Heart left ventricle (tissue), 16 donors: ENCODE data around the gene SCN4A. TPM values are rescaled to one million over a fixed set of nuclear protein-coding genes. Genes with fewer than 3 reads are reported as not detected.

Experiments used
- ATAC-seq, 4 donors: fragments of 200-7000 bp; cut with Tn5 transposase; one replicate each; pipeline ENCODE4 v1.9.1; 2020 to 2022; ENCODE audit warnings: moderate library complexity in 4 of 4, mild to moderate bottlenecking in 3 of 4, moderate number of reproducible peaks in 1 of 4
- DNase-seq, 5 donors: peaks; one replicate each; pipeline ENCODE4 v3.0.0-alpha.2; 2020
- H3K27ac ChIP-seq, 12 donors: fragments of 200-600 bp; sonication (generic) in 4 of 12; one replicate each; pipeline versions ENCODE4 v1.5.0 to v1.8.0; 2016 to 2022; ENCODE audit warnings: mild to moderate bottlenecking in 2 of 12
- H3K27me3 ChIP-seq, 9 donors: fragments of 200-600 bp; sonication (generic) in 2 of 9; one replicate each; pipeline versions ENCODE4 v1.5.1 to v1.8.0; 2016 to 2022; ENCODE audit warnings: mild to moderate bottlenecking in 3 of 9
- H3K36me3 ChIP-seq, 9 donors: fragments of 200-600 bp; sonication (generic) in 2 of 9; one replicate each; pipeline versions ENCODE4 v1.5.0 to v1.8.0; 2018 to 2022; ENCODE audit warnings: mild to moderate bottlenecking in 2 of 9
- H3K4me1 ChIP-seq, 12 donors: fragments of 200-600 bp; sonication (generic) in 4 of 12; one replicate each; pipeline versions ENCODE4 v1.5.0 to v1.8.0; 2016 to 2022; ENCODE audit warnings: mild to moderate bottlenecking in 3 of 12
- H3K4me3 ChIP-seq, 12 donors: fragments of 200-600 bp; sonication (generic) in 4 of 12; one replicate each; pipeline versions ENCODE4 v1.5.0 to v1.8.0; 2017 to 2022; ENCODE audit warnings: mild to moderate bottlenecking in 9 of 12, moderate library complexity in 4 of 12
- H3K9me3 ChIP-seq, 12 donors: fragments of 200-600 bp; sonication (generic) in 4 of 12; one replicate each; pipeline versions ENCODE4 v1.5.0 to v1.8.0; 2016 to 2022; ENCODE audit warnings: mild to moderate bottlenecking in 1 of 12
- CTCF ChIP-seq, 12 donors: fragments of 200-600 bp; sonication (generic) in 4 of 12; IDR thresholded peaks; one replicate each; pipeline versions ENCODE4 v1.5.0 to v1.8.0; 2018 to 2022; ENCODE audit warnings: antibody characterized with exemption in 12 of 12, mild to moderate bottlenecking in 5 of 12
- POLR2A ChIP-seq, 2 donors: fragments of 450-650 bp; IDR thresholded peaks; one replicate each; pipeline ENCODE4 v1.6.1; 2017; ENCODE audit warnings: antibody characterized with exemption in 2 of 2, mild to moderate bottlenecking in 2 of 2, moderate library complexity in 2 of 2
- WGBS, 4 donors: extraction: QIAGEN DNeasy Blood & Tissue Kit in 2 of 4; methylation state at CpG; one replicate each; pipeline versions ENCODE4 v1.1.5 to v1.1.7; 2013 to 2018; 5-methylcytosine and 5-hydroxymethylcytosine counted together
- intact Hi-C, 10 donors: fragments of 100-400 bp; cut with DNase I; formaldehyde crosslinking; loops; one replicate each; pipeline versions ENCODE4 v1.11.1 to v1.14.2; 2022
- polyA plus RNA-seq, 2 donors: library from polyadenylated mRNA; stranded (reverse); fragments of 200-250 nt; gene quantifications; one replicate each; pipeline ENCODE4 v1.2.3, GENCODE V29; 2013
- total RNA-seq, 9 donors: library from RNA; depleted of rRNA in 2 of 9; stranded (reverse); fragments of >200 nt in 2 of 9; fragmentation: NEBNext Ultra II Directional in 3 of 9; extraction: Animal tissue kit (Norgen Biotek cat#: 25700) in 3 of 9; gene quantifications; one replicate each; pipeline versions ENCODE4 v1.1.0 to v1.2.4, GENCODE V29; 2016 to 2023
- donor health status: ischemic (EF 13 %, LVEDD 7.1; RV severe dilation, severe dysfunction).
- donor health status: healthy with polysubstance abuse.
- donor health status: DM: no; HTN: yes; CAD: no.
- donor health status: DM: no; HTN: no; CAD: no.
- donor health status: ischemic (EF 25% LVEDD 6.9; RV normal size, moderate dysfunction).
- donor health status: ischemic (EF 25% LVEDD 5.7; RV mildly dilated, moderate dysfunction).
- donor health status: healthy.
- donor health status: DM: yes; HTN: yes; CAD: no.
- donor health status: ischemic (EF 35%, LVEDD 5.7; RV mildly dilated, moderate dysfunction).
- donor health status: nonischemic (EF 11% LVEDD 7.7; RV severe dilation, severe dysfunction).
- donor health status: DM: yes; HTN: yes; CAD: no.
- donor health status: PGD.
- donor health status: ischemic (EF 29% LVEDD 5.4; RV normal size, mild dysfunction).
- donor health status: nonischemic (EF 23%, LVEDD 6.1; RV moderate dilation, normal function).

Gene SCN4A
- total and polyA plus RNA-seq, 11 donors = 0.33 to 2.1 (median 0.67) TPM

- WGBS, 4 donors = 75 to 86% (median 85%) methylated on average over 7 to 11 of the region's 11 CpGs
- Histone ChIP-seq H3K27ac (no peak overlapping the region), H3K9me3 (no peaks in the 10 kb centered on the region), H3K4me1 (peaks cover 0 to 17% (median 12%) of the 10 kb centered on the region in 12 donors), H3K27me3 (no peaks in the 10 kb centered on the region), H3K4me3 (no peak overlapping the region), H3K36me3 (no peaks in the 10 kb centered on the region)
- DNase-seq (no peak), ATAC-seq (no peak)
- TF ChIP-seq POLR2A (IDR thresholded peaks at IDR 0.05) = no peak
- no peak for TF ChIP-seq CTCF (IDR thresholded peaks at IDR 0.05)
- intact Hi-C loops = no loop called here
Measured at GRCh38 chr17:63955232-63955631, 17.5 kb downstream of the SCN4A start.

- ATAC-seq = peak in 2 of 4 donors; percentile 26 to 31
- Histone ChIP-seq H3K9me3 (no peaks in the 10 kb centered on the region), H3K36me3 (no peaks in the 10 kb centered on the region), H3K27ac (no peak overlapping the region), H3K4me1 (peaks cover 0 to 14% (median 10%) of the 10 kb centered on the region in 12 donors), H3K27me3 (no peaks in the 10 kb centered on the region), H3K4me3 (no peak overlapping the region)
- TF ChIP-seq POLR2A (IDR thresholded peaks at IDR 0.05) (no peak), CTCF (IDR thresholded peaks at IDR 0.05) (no peak)
- intact Hi-C loops = loop anchor here in 2 of 10 donors (5.0 kb wide), 2 partner anchors 33 to 42 kb away; partner anchors contain the start of gene CSHL1 (in 1 of the 2)
- no peak for DNase-seq
- 50 to 62% (median 55%) methylated on average over 11 of the region's 11 CpGs for WGBS, 4 donors
Measured at GRCh38 chr17:63954402-63955063, 18.2 kb downstream of the SCN4A start.

GRCh38 chr17:63950940-63951907 lies 21.5 kb downstream of the SCN4A start:
- Histone ChIP-seq H3K4me1 (peaks cover 0 to 22% (median 12%) of the 10 kb centered on the region in 12 donors), H3K27ac (no peak overlapping the region), H3K4me3 (no peak overlapping the region), H3K9me3 (no peaks in the 10 kb centered on the region), H3K27me3 (no peaks in the 10 kb centered on the region), H3K36me3 (no peaks in the 10 kb centered on the region)
- intact Hi-C loops = loop anchor here in 2 of 10 donors (5.0 kb wide), 2 partner anchors 36 to 39 kb away; partner anchors contain the start of gene CSHL1 (in 1 of the 2)
- peak in 4 of 12 donors; percentile 10 to 24 (median 24) for TF ChIP-seq CTCF (IDR thresholded peaks at IDR 0.05)
- TF ChIP-seq POLR2A (IDR thresholded peaks at IDR 0.05) = no peak
- WGBS, 4 donors = 89 to 95% (median 91%) methylated on average over 21 to 29 of the region's 29 CpGs
- DNase-seq (no peak), ATAC-seq (no peak)
